ENCODE measurements around the gene FNTB. TPM values are rescaled to one million over a fixed set of nuclear protein-coding genes. Genes with fewer than 3 reads are reported as not detected.

The FNTB gene
- total and polyA plus RNA-seq, 2 donors, result 6.6 to 9.5 TPM

DNA sequence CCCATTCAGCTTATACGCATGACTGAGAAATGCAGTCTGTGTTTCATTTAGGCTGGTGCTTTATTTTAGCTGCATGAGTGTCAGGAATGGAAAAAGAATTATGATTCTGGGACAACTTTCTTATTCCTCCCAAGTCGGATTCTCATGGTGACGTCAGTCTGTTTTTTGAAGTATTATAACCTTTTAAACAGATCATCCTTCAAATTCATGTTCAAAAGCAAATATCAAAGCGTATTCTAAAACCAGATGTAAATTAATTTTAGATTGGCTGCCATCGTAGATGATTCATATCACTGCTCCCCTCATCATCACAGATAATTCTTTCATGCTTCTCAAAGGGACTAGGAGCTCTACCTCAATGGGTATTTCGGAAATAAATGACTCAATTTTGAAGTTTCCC, 15.0 kb downstream of the FNTB start:
- peaks cover 5 to 6% of the 10 kb centered on the region in 2 donors for H3K36me3 ChIP-seq (ENCODE audit: control insufficient read depth in 2 of 2, insufficient read depth in 2 of 2, low read length in 1 of 2)
- H3K9me3 ChIP-seq (ENCODE audit: control insufficient read depth in 2 of 2, insufficient read depth in 1 of 2, low read length in 1 of 2), result no peaks in the 10 kb centered on the region
- H3K27me3 ChIP-seq (ENCODE audit: control insufficient read depth in 2 of 2, insufficient read depth in 1 of 2, low read length in 1 of 2), result no peaks in the 10 kb centered on the region
- DNase-seq (ENCODE audit: low read depth in 6 of 9, low spot score in 9 of 9), result no peak
- no peaks in the 10 kb centered on the region for H3K4me1 ChIP-seq (ENCODE audit: control insufficient read depth in 2 of 2, insufficient read depth in 2 of 2, low read length in 2 of 2)
- no peak overlapping the region for H3K4me3 ChIP-seq (ENCODE audit: low read length in 2 of 2)
- 99% methylated on average over 6 of the region's 6 CpGs for WGBS
- H3K27ac ChIP-seq (ENCODE audit: low read depth in 1 of 2, low read length in 1 of 2), result no peak overlapping the region

DNA sequence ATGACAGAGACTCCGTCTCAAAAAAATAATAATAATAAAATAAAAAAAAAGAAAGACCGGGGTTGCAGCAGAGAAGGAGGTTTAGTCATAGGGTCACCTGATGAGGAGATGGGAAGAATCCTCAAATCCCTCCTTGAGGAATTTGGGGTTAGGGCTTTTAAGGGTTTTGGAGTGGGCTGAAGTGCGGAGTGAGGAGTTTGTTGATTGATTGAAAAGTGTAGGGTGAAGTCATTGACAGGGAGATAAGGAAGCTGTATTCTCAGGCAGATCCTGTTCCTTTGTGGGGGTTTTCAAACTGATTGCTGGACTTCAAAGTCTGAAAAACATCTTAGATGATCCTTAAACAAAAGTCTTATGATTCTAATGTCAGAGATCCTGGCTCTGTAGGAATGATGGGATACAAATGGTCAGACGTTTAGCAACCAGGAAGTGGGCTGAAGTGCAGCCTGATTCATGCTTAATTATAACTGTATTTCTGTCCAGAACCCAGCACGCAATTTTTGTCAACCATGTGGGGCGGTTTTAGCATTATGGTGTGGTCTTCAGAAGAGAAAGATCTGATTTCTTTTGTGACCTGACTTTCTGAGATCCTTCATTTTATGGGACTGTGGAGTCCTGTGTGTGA, 16.0 kb downstream of the FNTB start:
- peaks cover 3 to 9% of the 10 kb centered on the region in 2 donors for H3K36me3 ChIP-seq (ENCODE audit: control insufficient read depth in 2 of 2, insufficient read depth in 2 of 2, low read length in 1 of 2)
- no peaks in the 10 kb centered on the region for H3K9me3 ChIP-seq (ENCODE audit: control insufficient read depth in 2 of 2, insufficient read depth in 1 of 2, low read length in 1 of 2)
- 95% methylated on average over 6 of the region's 6 CpGs for WGBS
- H3K27ac ChIP-seq (ENCODE audit: low read depth in 1 of 2, low read length in 1 of 2), result no peak overlapping the region
- DNase-seq (ENCODE audit: low read depth in 6 of 9, low spot score in 9 of 9), result no peak
- H3K27me3 ChIP-seq (ENCODE audit: control insufficient read depth in 2 of 2, insufficient read depth in 1 of 2, low read length in 1 of 2), result no peaks in the 10 kb centered on the region
- no peaks in the 10 kb centered on the region for H3K4me1 ChIP-seq (ENCODE audit: control insufficient read depth in 2 of 2, insufficient read depth in 2 of 2, low read length in 2 of 2)
- no peak overlapping the region for H3K4me3 ChIP-seq (ENCODE audit: low read length in 2 of 2)

DNA sequence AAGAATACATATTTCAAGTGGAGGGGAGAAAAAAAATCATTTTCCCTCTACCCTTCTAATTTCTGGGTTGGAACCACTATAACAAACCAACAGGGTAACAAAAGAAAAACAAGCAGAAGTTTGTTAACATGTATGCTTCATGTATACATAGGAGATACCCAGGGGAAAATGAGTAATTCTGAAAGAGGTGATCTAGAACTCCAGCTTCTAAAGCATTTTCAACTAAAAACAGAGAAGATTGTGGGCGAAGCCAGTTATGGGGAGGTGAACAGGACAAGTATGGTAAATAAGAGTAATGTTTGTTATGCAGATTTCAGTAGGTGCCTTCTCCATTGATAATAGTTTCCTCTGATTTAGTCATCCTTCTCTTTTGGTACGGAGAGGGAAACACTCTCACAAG, 16.7 kb downstream of the FNTB start:
- Histone ChIP-seq H3K4me3 (ENCODE audit: low read length in 2 of 2) (no peak overlapping the region), H3K9me3 (ENCODE audit: control insufficient read depth in 2 of 2, insufficient read depth in 1 of 2, low read length in 1 of 2) (no peaks in the 10 kb centered on the region), H3K27ac (ENCODE audit: low read depth in 1 of 2, low read length in 1 of 2) (no peak overlapping the region), H3K4me1 (ENCODE audit: control insufficient read depth in 2 of 2, insufficient read depth in 2 of 2, low read length in 2 of 2) (no peaks in the 10 kb centered on the region), H3K27me3 (ENCODE audit: control insufficient read depth in 2 of 2, insufficient read depth in 1 of 2, low read length in 1 of 2) (no peaks in the 10 kb centered on the region), H3K36me3 (ENCODE audit: control insufficient read depth in 2 of 2, insufficient read depth in 2 of 2, low read length in 1 of 2) (peaks cover 3 to 11% of the 10 kb centered on the region in 2 donors)
- DNase-seq (ENCODE audit: low read depth in 6 of 9, low spot score in 9 of 9), result no peak
- 94% methylated on average over 2 of the region's 2 CpGs for WGBS

DNA sequence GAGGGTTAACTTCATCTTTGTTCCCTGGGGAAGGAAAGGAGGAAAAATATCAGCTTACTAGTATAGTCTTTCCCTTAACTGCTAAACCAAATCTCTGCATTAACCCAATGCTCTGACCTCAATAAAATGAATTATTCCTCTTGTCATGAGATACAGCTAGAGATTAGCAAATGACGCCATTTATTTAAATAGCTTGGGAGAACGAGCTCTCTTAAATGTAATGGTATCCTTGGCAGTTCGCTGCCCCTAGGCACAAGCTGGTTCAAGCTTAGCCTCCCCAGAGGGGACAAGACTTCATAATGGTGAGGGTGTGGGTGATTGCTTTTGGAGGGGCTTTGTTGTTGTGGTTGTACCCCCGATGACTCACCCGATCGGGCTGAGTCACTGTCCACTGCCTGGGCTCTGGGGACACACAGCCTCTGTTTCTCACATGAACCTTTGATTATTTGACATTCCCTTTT, 19.6 kb downstream of the FNTB start:
- Histone ChIP-seq H3K36me3 (ENCODE audit: control insufficient read depth in 2 of 2, insufficient read depth in 2 of 2, low read length in 1 of 2) (peaks cover 3 to 29% of the 10 kb centered on the region in 2 donors), H3K27me3 (ENCODE audit: control insufficient read depth in 2 of 2, insufficient read depth in 1 of 2, low read length in 1 of 2) (no peaks in the 10 kb centered on the region), H3K4me3 (ENCODE audit: low read length in 2 of 2) (no peak overlapping the region), H3K9me3 (ENCODE audit: control insufficient read depth in 2 of 2, insufficient read depth in 1 of 2, low read length in 1 of 2) (no peaks in the 10 kb centered on the region), H3K4me1 (ENCODE audit: control insufficient read depth in 2 of 2, insufficient read depth in 2 of 2, low read length in 2 of 2) (no peaks in the 10 kb centered on the region), H3K27ac (ENCODE audit: low read depth in 1 of 2, low read length in 1 of 2) (no peak overlapping the region)
- no peak for DNase-seq (ENCODE audit: low read depth in 6 of 9, low spot score in 9 of 9)
- 98% methylated on average over 6 of the region's 6 CpGs for WGBS

- Histone ChIP-seq H3K27me3 (ENCODE audit: control insufficient read depth in 2 of 2, insufficient read depth in 1 of 2, low read length in 1 of 2) (no peaks in the 10 kb centered on the region), H3K4me3 (ENCODE audit: low read length in 2 of 2) (no peak overlapping the region), H3K4me1 (ENCODE audit: control insufficient read depth in 2 of 2, insufficient read depth in 2 of 2, low read length in 2 of 2) (no peaks in the 10 kb centered on the region), H3K27ac (ENCODE audit: low read depth in 1 of 2, low read length in 1 of 2) (no peak overlapping the region), H3K9me3 (ENCODE audit: control insufficient read depth in 2 of 2, insufficient read depth in 1 of 2, low read length in 1 of 2) (no peaks in the 10 kb centered on the region), H3K36me3 (ENCODE audit: control insufficient read depth in 2 of 2, insufficient read depth in 2 of 2, low read length in 1 of 2) (peaks cover 7 to 37% of the 10 kb centered on the region in 2 donors)
- no peak for DNase-seq (ENCODE audit: low read depth in 6 of 9, low spot score in 9 of 9)
- WGBS, result 98% methylated on average over 1 of the region's 1 CpG
Measured at GRCh38 chr14:65007202-65007601, 20.5 kb downstream of the FNTB start.

- WGBS, result 98% methylated on average over 5 of the region's 5 CpGs
- no peak overlapping the region for H3K4me3 ChIP-seq (ENCODE audit: low read length in 2 of 2)
- no peak for DNase-seq (ENCODE audit: low read depth in 6 of 9, low spot score in 9 of 9)
- no peaks in the 10 kb centered on the region for H3K27me3 ChIP-seq (ENCODE audit: control insufficient read depth in 2 of 2, insufficient read depth in 1 of 2, low read length in 1 of 2)
- H3K27ac ChIP-seq (ENCODE audit: low read depth in 1 of 2, low read length in 1 of 2), result no peak overlapping the region
- no peaks in the 10 kb centered on the region for H3K4me1 ChIP-seq (ENCODE audit: control insufficient read depth in 2 of 2, insufficient read depth in 2 of 2, low read length in 2 of 2)
- no peaks in the 10 kb centered on the region for H3K9me3 ChIP-seq (ENCODE audit: control insufficient read depth in 2 of 2, insufficient read depth in 1 of 2, low read length in 1 of 2)
- H3K36me3 ChIP-seq (ENCODE audit: control insufficient read depth in 2 of 2, insufficient read depth in 2 of 2, low read length in 1 of 2), result peaks cover 11 to 49% of the 10 kb centered on the region in 2 donors
Measured at GRCh38 chr14:65010211-65010931, 23.7 kb downstream of the FNTB start.

GRCh38 chr14:65011538-65011937, 24.8 kb downstream of the FNTB start:
- DNase-seq (ENCODE audit: low read depth in 6 of 9, low spot score in 9 of 9), result no peak
- Histone ChIP-seq H3K27ac (ENCODE audit: low read depth in 1 of 2, low read length in 1 of 2) (no peak overlapping the region), H3K36me3 (ENCODE audit: control insufficient read depth in 2 of 2, insufficient read depth in 2 of 2, low read length in 1 of 2) (peaks cover 16 to 58% of the 10 kb centered on the region in 2 donors), H3K9me3 (ENCODE audit: control insufficient read depth in 2 of 2, insufficient read depth in 1 of 2, low read length in 1 of 2) (no peaks in the 10 kb centered on the region), H3K4me3 (ENCODE audit: low read length in 2 of 2) (no peak overlapping the region), H3K4me1 (ENCODE audit: control insufficient read depth in 2 of 2, insufficient read depth in 2 of 2, low read length in 2 of 2) (no peaks in the 10 kb centered on the region), H3K27me3 (ENCODE audit: control insufficient read depth in 2 of 2, insufficient read depth in 1 of 2, low read length in 1 of 2) (no peaks in the 10 kb centered on the region)
- 97% methylated on average over 10 of the region's 10 CpGs for WGBS

GRCh38 chr14:65012353-65012752, 25.7 kb downstream of the FNTB start:
- 96% methylated on average over 4 of the region's 4 CpGs for WGBS
- Histone ChIP-seq H3K27ac (ENCODE audit: low read depth in 1 of 2, low read length in 1 of 2) (no peak overlapping the region), H3K36me3 (ENCODE audit: control insufficient read depth in 2 of 2, insufficient read depth in 2 of 2, low read length in 1 of 2) (peaks cover 23 to 63% of the 10 kb centered on the region in 2 donors), H3K4me3 (ENCODE audit: low read length in 2 of 2) (no peak overlapping the region), H3K4me1 (ENCODE audit: control insufficient read depth in 2 of 2, insufficient read depth in 2 of 2, low read length in 2 of 2) (no peaks in the 10 kb centered on the region), H3K9me3 (ENCODE audit: control insufficient read depth in 2 of 2, insufficient read depth in 1 of 2, low read length in 1 of 2) (no peaks in the 10 kb centered on the region), H3K27me3 (ENCODE audit: control insufficient read depth in 2 of 2, insufficient read depth in 1 of 2, low read length in 1 of 2) (no peaks in the 10 kb centered on the region)
- DNase-seq (ENCODE audit: low read depth in 6 of 9, low spot score in 9 of 9), result no peak

DNA sequence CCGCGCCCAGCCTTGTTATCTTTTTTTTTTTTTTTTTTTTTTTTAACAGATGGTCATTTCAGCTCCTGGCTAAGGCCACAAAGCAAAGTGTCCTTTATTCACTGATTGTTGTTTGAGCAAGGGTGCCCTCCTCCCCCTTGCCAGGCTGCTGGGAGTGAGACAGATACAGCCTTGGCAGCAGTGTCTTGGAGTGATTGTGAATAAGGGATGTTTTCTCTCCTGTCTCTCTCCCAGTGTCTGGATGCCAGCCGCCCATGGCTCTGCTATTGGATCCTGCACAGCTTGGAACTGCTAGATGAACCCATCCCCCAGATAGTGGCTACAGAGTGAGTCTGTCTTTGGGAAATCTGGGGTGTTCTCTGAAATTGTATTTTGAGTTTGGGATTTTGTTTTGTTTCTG, 28.7 kb downstream of the FNTB start:
- Histone ChIP-seq H3K4me3 (ENCODE audit: low read length in 2 of 2) (no peak overlapping the region), H3K27ac (ENCODE audit: low read depth in 1 of 2, low read length in 1 of 2) (no peak overlapping the region), H3K36me3 (ENCODE audit: control insufficient read depth in 2 of 2, insufficient read depth in 2 of 2, low read length in 1 of 2) (peaks cover 23 to 41% of the 10 kb centered on the region in 2 donors), H3K4me1 (ENCODE audit: control insufficient read depth in 2 of 2, insufficient read depth in 2 of 2, low read length in 2 of 2) (no peaks in the 10 kb centered on the region), H3K9me3 (ENCODE audit: control insufficient read depth in 2 of 2, insufficient read depth in 1 of 2, low read length in 1 of 2) (no peaks in the 10 kb centered on the region), H3K27me3 (ENCODE audit: control insufficient read depth in 2 of 2, insufficient read depth in 1 of 2, low read length in 1 of 2) (no peaks in the 10 kb centered on the region)
- DNase-seq (ENCODE audit: low read depth in 6 of 9, low spot score in 9 of 9), result no peak
- 96% methylated on average over 3 of the region's 3 CpGs for WGBS

Data from thymus (tissue), 11 donors.